T-helper 1 cell treated with Interleukin-12 subunit alpha and Interleukin-12 subunit beta and Interleukin-4 antibody, amounts not matched to agents 30 ng/mL and 1 ng/mL, for 36 hours (primary cell): ENCODE data around the gene TNFRSF14. TPM values are rescaled to one million over a fixed set of nuclear protein-coding genes. Genes with fewer than 3 reads are reported as not detected.

Experiments
- intact Hi-C: fragments of 100-400 bp; cut with micrococcal nuclease; formaldehyde crosslinking; loops from one replicate; pipeline ENCODE4 v1.15.1; 2024
- total RNA-seq: library from RNA; stranded (reverse); gene quantifications from 2 replicates; pipeline ENCODE4 v1.2.3, GENCODE V29; 2022

TNFRSF14 gene
- total RNA-seq, 1 donor from 2014 or later, result 264 TPM

- intact Hi-C loops, result no loop called here
These were observed 20.2 kb upstream of the TNFRSF14 start for GRCh38 chr1:2535981-2536380.

GRCh38 chr1:2537784-2538115 is 18.4 kb upstream of the TNFRSF14 start:
- intact Hi-C loops, result no loop called here

GRCh38 chr1:2538376-2538775 is 17.8 kb upstream of the TNFRSF14 start:
- intact Hi-C loops, result no loop called here

- intact Hi-C loops, result no loop called here
These were observed 17.3 kb upstream of the TNFRSF14 start for GRCh38 chr1:2538872-2539271.

- intact Hi-C loops, result no loop called here
These were observed 16.8 kb upstream of the TNFRSF14 start for GRCh38 chr1:2539312-2539907.

- intact Hi-C loops, result no loop called here
These were observed 15.2 kb upstream of the TNFRSF14 start for GRCh38 chr1:2540816-2541492.

GRCh38 chr1:2541619-2542245 is 14.4 kb upstream of the TNFRSF14 start:
- intact Hi-C loops, result no loop called here

- intact Hi-C loops, result no loop called here
These were observed 13.8 kb upstream of the TNFRSF14 start for GRCh38 chr1:2542246-2542915.

- intact Hi-C loops, result no loop called here
These were observed 12.6 kb upstream of the TNFRSF14 start for GRCh38 chr1:2543543-2544092.

GRCh38 chr1:2544093-2544874 is 11.9 kb upstream of the TNFRSF14 start:
- intact Hi-C loops, result no loop called here

GRCh38 chr1:2544875-2545640 is 11.1 kb upstream of the TNFRSF14 start:
- intact Hi-C loops, result loop anchor here (5.0 kb wide), 3 partner anchors 243 to 1357 kb away; partner anchors contain the start of genes C1orf174, CEP104 and DFFB

- intact Hi-C loops, result loop anchor here (2.0 to 5.0 kb wide), 5 partner anchors 244 to 1356 kb away; partner anchors contain the start of genes C1orf174, CEP104 and DFFB
These were observed 10.2 kb upstream of the TNFRSF14 start for GRCh38 chr1:2545754-2546514.

GRCh38 chr1:2546515-2547209 is 9.5 kb upstream of the TNFRSF14 start:
- intact Hi-C loops, result loop anchor here (1.0 to 5.0 kb wide), 8 partner anchors 20 to 1356 kb away; partner anchors contain the start of genes C1orf174, CEP104, DFFB and MORN1

- intact Hi-C loops, result loop anchor here (1.0 to 5.0 kb wide), 15 partner anchors 9 to 1355 kb away; partner anchors contain the start of genes C1orf174, CEP104, DFFB and MORN1
These were observed 8.7 kb upstream of the TNFRSF14 start for GRCh38 chr1:2547210-2548067.

- intact Hi-C loops, result loop anchor here (1.0 to 5.0 kb wide), 10 partner anchors 8 to 1354 kb away; partner anchors contain the start of genes C1orf174, CEP104, DFFB and TMEM52
These were observed 8.0 kb upstream of the TNFRSF14 start for GRCh38 chr1:2548068-2548589.

GRCh38 chr1:2549367-2550029 is 6.7 kb upstream of the TNFRSF14 start:
- intact Hi-C loops, result loop anchor here (2.0 to 5.0 kb wide), 4 partner anchors 247 to 1353 kb away; partner anchors contain the start of genes C1orf174, CEP104, DFFB and TMEM52
